GM12892 (cell line): ENCODE data around the gene TAS2R3.

ENCODE experiments used
- DNase-seq: peaks from one replicate; pipeline ENCODE4 v3.0.0; 2011; ENCODE audit not compliant: insufficient read length
- FAIRE-seq: peaks from 2 replicates; lab custom pipeline; 2011; peaks lifted over from hg19 to GRCh38; lab: Jason Lieb, UNC
- POLR2A ChIP-seq: IDR thresholded peaks from 2 replicates; pipeline ENCODE4 v1.6.1; 2011; ENCODE audit warnings: low read depth, low read length, control low read depth
- POLR2AphosphoS5 ChIP-seq: IDR thresholded peaks from 2 replicates; pipeline ENCODE4 v1.6.1; 2011; ENCODE audit warnings: low read depth, low read length, control low read depth
- TAF1 ChIP-seq: IDR thresholded peaks from 2 replicates; pipeline ENCODE4 v1.6.1; 2011; ENCODE audit warnings: low read depth, mild to moderate bottlenecking, control low read depth, low read length, borderline replicate concordance

The TAS2R3 gene

GRCh38 chr7:141792526-141792925 is 28.6 kb downstream of the TAS2R3 start:
- no peak for FAIRE-seq
- no peak for TF ChIP-seq POLR2AphosphoS5
- TF ChIP-seq TAF1 = no peak
- no peak for TF ChIP-seq POLR2A

More at GRCh38 chr7:141792526-141792925, 28.6 kb downstream of the TAS2R3 start:
- DNase-seq = no peak
